ENCODE results near the gene GNPDA2.

GNPDA2 gene

DNA sequence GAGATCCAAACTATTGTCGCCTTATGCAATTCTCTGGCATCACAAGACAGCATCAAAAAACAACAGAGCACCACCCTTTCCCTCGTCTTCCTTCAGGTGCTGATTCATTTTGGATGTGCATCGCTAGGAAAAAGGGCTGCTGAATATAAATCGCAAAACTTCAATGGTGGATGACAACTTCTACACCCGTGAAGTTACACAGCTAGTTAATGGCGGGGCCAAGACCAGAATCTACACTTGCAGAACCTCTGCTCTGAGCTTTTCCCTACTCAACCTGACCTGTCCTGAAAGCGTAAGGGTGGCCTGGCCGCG, 674 bp downstream of the GNPDA2 start:
- TF ChIP-seq, protein P1, sequence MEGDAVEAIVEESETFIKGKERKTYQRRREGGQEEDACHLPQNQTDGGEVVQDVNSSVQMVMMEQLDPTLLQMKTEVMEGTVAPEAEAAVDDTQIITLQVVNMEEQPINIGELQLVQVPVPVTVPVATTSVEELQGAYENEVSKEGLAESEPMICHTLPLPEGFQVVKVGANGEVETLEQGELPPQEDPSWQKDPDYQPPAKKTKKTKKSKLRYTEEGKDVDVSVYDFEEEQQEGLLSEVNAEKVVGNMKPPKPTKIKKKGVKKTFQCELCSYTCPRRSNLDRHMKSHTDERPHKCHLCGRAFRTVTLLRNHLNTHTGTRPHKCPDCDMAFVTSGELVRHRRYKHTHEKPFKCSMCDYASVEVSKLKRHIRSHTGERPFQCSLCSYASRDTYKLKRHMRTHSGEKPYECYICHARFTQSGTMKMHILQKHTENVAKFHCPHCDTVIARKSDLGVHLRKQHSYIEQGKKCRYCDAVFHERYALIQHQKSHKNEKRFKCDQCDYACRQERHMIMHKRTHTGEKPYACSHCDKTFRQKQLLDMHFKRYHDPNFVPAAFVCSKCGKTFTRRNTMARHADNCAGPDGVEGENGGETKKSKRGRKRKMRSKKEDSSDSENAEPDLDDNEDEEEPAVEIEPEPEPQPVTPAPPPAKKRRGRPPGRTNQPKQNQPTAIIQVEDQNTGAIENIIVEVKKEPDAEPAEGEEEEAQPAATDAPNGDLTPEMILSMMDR (conservative IDR thresholded peaks at IDR 0.05; ENCODE audit: low read depth, low read length): no peak
- H3K4me3 ChIP-seq (ENCODE audit: low read length): peak overlapping the region; percentile 85
- no peak for DNase-seq (ENCODE audit: low read depth)

DNA sequence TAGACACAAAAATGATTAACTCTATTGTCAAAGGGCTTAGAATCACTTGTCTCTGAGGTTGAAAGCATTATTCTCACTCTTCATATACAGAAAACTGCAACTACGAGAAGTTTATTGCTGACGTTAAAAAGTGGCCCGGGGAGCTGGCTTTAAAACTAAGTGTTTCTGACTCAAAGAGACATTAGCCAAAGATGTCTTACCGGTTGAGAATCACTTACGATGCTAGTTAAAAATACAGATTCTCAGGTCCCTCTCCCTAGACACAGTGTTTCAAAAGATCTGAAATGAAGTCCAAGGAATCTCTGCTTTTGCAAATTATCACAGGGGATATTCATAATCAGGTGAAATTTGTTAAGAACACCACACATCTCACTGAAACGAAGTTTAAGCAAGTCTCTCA, 1.2 kb downstream of the GNPDA2 start:
- no peak for DNase-seq (ENCODE audit: low read depth)
- H3K4me3 ChIP-seq (ENCODE audit: low read length): peak overlapping the region; percentile 85
- TF ChIP-seq, protein P1 (conservative IDR thresholded peaks at IDR 0.05; ENCODE audit: low read depth, low read length): no peak

DNA sequence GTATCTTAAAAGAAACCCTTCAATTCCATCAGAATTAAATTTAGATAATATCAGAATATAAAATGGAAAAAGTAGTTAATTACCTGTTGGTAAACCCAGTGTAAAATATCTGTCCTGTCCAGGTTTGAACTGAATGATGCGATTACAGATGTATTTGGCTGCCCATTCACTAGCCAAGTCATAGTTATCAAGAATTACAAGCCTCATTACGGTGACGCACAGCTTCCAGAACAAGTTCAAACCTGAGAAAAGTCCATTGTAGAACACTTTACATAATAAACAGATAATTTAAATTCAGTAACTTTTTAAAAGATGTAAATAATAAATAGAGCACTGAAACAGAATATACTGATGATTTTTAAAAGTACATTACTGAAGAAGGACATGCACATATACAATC, 4.4 kb downstream of the GNPDA2 start:
- H3K4me3 ChIP-seq (ENCODE audit: low read length): no peak overlapping the region
- DNase-seq (ENCODE audit: low read depth): no peak
- TF ChIP-seq, protein P1 (conservative IDR thresholded peaks at IDR 0.05; ENCODE audit: low read depth, low read length): no peak

DNA sequence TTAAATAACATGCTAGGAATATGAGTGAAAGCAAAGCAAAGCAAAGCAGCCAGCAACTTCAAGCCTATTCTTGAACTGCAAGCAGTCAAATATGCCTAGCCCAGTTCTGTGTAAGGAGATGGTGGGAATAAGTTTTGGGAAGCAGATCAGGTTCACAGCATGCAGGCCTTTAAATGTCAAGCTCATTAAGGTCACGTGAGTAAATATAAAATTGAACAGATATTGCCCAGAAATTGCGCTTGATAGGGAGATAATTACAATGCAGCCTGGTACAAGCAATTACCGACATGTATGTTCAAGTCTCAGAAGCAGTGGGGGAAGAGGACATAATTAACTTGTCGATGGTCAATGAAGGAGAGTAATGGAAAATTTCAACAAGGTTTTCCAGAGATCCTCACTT, 6.0 kb downstream of the GNPDA2 start:
- no peak overlapping the region for H3K4me3 ChIP-seq (ENCODE audit: low read length)
- TF ChIP-seq, protein P1 (conservative IDR thresholded peaks at IDR 0.05; ENCODE audit: low read depth, low read length): no peak
- DNase-seq (ENCODE audit: low read depth): no peak

DNA sequence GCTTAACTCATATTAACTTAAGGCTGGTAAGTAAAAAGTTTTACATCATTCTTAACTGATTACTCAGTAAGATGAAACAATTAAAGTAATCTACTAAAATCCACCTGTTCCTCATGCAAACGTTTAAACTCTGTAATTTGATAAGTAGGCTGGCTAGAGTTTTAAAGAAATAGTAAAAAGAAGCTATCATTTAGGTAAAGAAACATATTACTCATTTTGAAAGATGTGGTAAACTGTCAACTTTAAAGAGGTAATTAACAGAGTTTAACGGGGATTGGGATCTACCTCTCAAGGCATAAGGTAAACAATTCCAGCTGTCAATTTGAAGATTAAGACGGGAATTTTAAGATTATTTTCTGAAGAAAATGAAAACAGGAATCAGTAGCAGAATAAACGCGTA, 9.8 kb downstream of the GNPDA2 start:
- no peak for DNase-seq (ENCODE audit: low read depth)
- TF ChIP-seq, protein P1 (conservative IDR thresholded peaks at IDR 0.05; ENCODE audit: low read depth, low read length): no peak
- no peak overlapping the region for H3K4me3 ChIP-seq (ENCODE audit: low read length)

DNA sequence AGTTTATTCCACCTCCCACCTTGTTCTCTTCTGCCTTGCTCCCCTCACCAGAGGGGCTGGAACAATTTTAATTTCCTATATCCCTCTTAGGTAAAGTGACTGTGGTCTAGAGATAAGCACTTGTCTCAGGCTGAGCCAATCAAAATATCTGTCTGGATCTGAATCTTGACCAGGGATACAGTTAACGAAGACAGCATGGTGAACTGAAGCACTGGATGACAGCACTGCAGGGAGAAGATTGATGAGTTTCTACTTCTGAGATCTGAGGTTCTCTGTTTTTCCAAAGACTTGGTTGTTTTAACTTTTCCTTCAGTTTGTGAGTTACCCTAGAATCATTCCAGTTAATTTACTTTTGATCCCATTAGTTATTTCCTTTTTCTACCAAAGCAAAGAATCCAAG, 13.2 kb downstream of the GNPDA2 start:
- DNase-seq (ENCODE audit: low read depth): no peak
- TF ChIP-seq, protein P1 (conservative IDR thresholded peaks at IDR 0.05; ENCODE audit: low read depth, low read length): no peak
- no peak overlapping the region for H3K4me3 ChIP-seq (ENCODE audit: low read length)

DNA sequence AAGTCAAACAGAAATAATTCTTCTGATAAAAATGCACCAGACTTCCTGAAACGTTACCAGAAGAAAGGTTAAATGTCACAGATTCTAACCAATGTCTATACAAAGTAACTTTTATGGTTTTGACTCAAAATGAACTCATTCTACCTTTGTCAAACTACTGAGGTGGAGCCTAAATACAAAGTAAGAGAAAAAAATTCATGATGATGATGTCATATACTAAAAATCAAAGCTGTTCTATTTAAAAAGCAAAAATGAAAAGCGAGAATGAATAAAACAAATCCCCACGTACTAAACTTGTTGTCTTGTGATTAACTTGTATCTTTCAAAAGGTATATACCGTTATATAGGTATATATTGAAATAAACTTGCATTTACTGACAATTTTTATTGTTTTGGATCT, 21.7 kb downstream of the GNPDA2 start:
- no peak overlapping the region for H3K4me3 ChIP-seq (ENCODE audit: low read length)
- DNase-seq (ENCODE audit: low read depth): no peak
- TF ChIP-seq, protein P1 (conservative IDR thresholded peaks at IDR 0.05; ENCODE audit: low read depth, low read length): no peak

Measured in retinal pigment epithelial cell (primary cell).